CD14-positive monocyte (primary cell): ENCODE data around the gene NR6A1. TPM values are rescaled to one million over a fixed set of nuclear protein-coding genes. Genes with fewer than 3 reads are reported as not detected.

Experiments
- DNase-seq, 3 donors: peaks; one replicate each; pipeline ENCODE4 v3.0.0-alpha.2; 2011 to 2022
- H2AFZ ChIP-seq: 2 replicates; pipeline ENCODE4 v1.6.0; 2012; ENCODE audit warnings: mild to moderate bottlenecking, low read depth, low read length, inconsistent platforms; ENCODE audit not compliant: insufficient read depth, poor library complexity, severe bottlenecking
- H3K27ac ChIP-seq, 2 donors: 1 replicate in 1 of 2; 2 replicates in 1 of 2; pipeline ENCODE4 v1.5.1; 2012 to 2013; ENCODE audit warnings: low read length in 2 of 2, control low read depth in 1 of 2, inconsistent platforms in 1 of 2, low read depth in 1 of 2, mild to moderate bottlenecking in 1 of 2
- H3K27me3 ChIP-seq, 2 donors: one replicate each; pipeline versions ENCODE4 v1.6.0 to v1.6.1; 2011 to 2013; ENCODE audit warnings: low read length in 2 of 2; ENCODE audit not compliant: control insufficient read depth in 2 of 2, insufficient read depth in 2 of 2
- H3K36me3 ChIP-seq, 2 donors: replicated peaks in 1 of 2; 1 replicate in 1 of 2; 2 replicates in 1 of 2; pipeline versions ENCODE4 v1.5.1 to v1.6.1; 2012 to 2013; ENCODE audit warnings: low read length in 2 of 2, control low read depth in 1 of 2, inconsistent platforms in 1 of 2, mild to moderate bottlenecking in 1 of 2; ENCODE audit not compliant: insufficient read depth in 2 of 2, control insufficient read depth in 1 of 2
- H3K4me1 ChIP-seq, 2 donors: 1 replicate in 1 of 2; 2 replicates in 1 of 2; pipeline versions ENCODE4 v1.5.1 to v1.6.1; 2012 to 2013; ENCODE audit warnings: low read length in 2 of 2, control low read depth in 1 of 2, inconsistent platforms in 1 of 2, mild to moderate bottlenecking in 1 of 2, moderate library complexity in 1 of 2; ENCODE audit not compliant: insufficient read depth in 2 of 2, control insufficient read depth in 1 of 2
- H3K4me2 ChIP-seq: replicated peaks from 2 replicates; pipeline ENCODE3; 2012; ENCODE audit warnings: low read length, moderate library complexity, mild to moderate bottlenecking; ENCODE audit not compliant: poor library complexity, severe bottlenecking; ENCODE audit errors: extremely low read depth
- H3K4me3 ChIP-seq, 3 experiments: fragments of 200-600 bp in 1 of 3; sonication (generic) in 1 of 3; replicated peaks in 1 of 3; 1 replicate in 2 of 3; 2 replicates in 1 of 3; pipeline ENCODE4 v1.5.1; 2011 to 2013; ENCODE audit warnings: low read length in 3 of 3, mild to moderate bottlenecking in 3 of 3, control low read depth in 2 of 3, low read depth in 2 of 3, inconsistent platforms in 1 of 3, moderate library complexity in 1 of 3
- H3K79me2 ChIP-seq: 2 replicates; pipeline ENCODE4 v1.6.0; 2012; ENCODE audit warnings: mild to moderate bottlenecking, control low read depth, inconsistent platforms, low read length, moderate library complexity; ENCODE audit not compliant: insufficient read depth
- H3K9ac ChIP-seq: 2 replicates; pipeline ENCODE4 v1.6.0; 2017; ENCODE audit warnings: low read length, mild to moderate bottlenecking; ENCODE audit not compliant: insufficient read depth, poor library complexity, severe bottlenecking
- H3K9me3 ChIP-seq, 2 donors: replicated peaks in 1 of 2; 1 replicate in 1 of 2; 2 replicates in 1 of 2; pipeline versions ENCODE4 v1.5.1 to v1.6.1; 2012 to 2013; ENCODE audit warnings: low read length in 2 of 2, control low read depth in 1 of 2; ENCODE audit not compliant: control insufficient read depth in 1 of 2, insufficient read depth in 1 of 2
- H4K20me1 ChIP-seq: 2 replicates; pipeline ENCODE4 v1.6.0; 2012; ENCODE audit warnings: mild to moderate bottlenecking, low read length, control low read depth, moderate library complexity; ENCODE audit not compliant: insufficient read depth
- H3K27ac Mint-ChIP-seq, 7 donors: one replicate each; pipeline ENCODE4 v1.8.0; 2020; ENCODE audit warnings: mild to moderate bottlenecking in 7 of 7, mixed read lengths in 7 of 7, moderate library complexity in 6 of 7, inconsistent platforms in 2 of 7
- H3K27me3 Mint-ChIP-seq, 3 donors: one replicate each; pipeline ENCODE4 v1.8.0; 2021 to 2022; ENCODE audit warnings: low read depth in 3 of 3, mild to moderate bottlenecking in 3 of 3, mixed read lengths in 3 of 3, moderate library complexity in 3 of 3, inconsistent platforms in 1 of 3
- H3K36me3 Mint-ChIP-seq, 2 donors: one replicate each; pipeline ENCODE4 v1.8.0; 2020; ENCODE audit warnings: mixed read lengths in 2 of 2, inconsistent platforms in 1 of 2, mild to moderate bottlenecking in 1 of 2
- H3K4me1 Mint-ChIP-seq: one replicate; pipeline ENCODE4 v1.8.0; 2020; ENCODE audit warnings: mild to moderate bottlenecking, mixed read lengths
- H3K4me3 Mint-ChIP-seq, 2 donors: one replicate each; pipeline ENCODE4 v1.8.0; 2020; ENCODE audit warnings: mild to moderate bottlenecking in 2 of 2, mixed read lengths in 2 of 2, moderate library complexity in 1 of 2
- H3K9me3 Mint-ChIP-seq, 7 donors: one replicate each; pipeline ENCODE4 v1.8.0; 2020 to 2022; ENCODE audit warnings: mixed read lengths in 7 of 7, mild to moderate bottlenecking in 6 of 7, moderate library complexity in 6 of 7, inconsistent platforms in 2 of 7
- WGBS: methylation state at CpG from one replicate; pipeline ENCODE4 v1.1.5; 2013; ENCODE audit warnings: missing lambda C conversion rate; ENCODE audit not compliant: insufficient coverage; 5-methylcytosine and 5-hydroxymethylcytosine counted together
- intact Hi-C, 2 donors: fragments of 100-400 bp; cut with micrococcal nuclease; formaldehyde crosslinking; loops; one replicate each; pipeline versions ENCODE4 v1.15.0 to v1.15.1; 2023
- polyA plus RNA-seq, 3 donors: library from polyadenylated mRNA; depleted of rRNA in 1 of 3; unstranded in 2 of 3; stranded (reverse) in 1 of 3; fragments of 300-500 nt in 2 of 3; fragments of >200 nt in 1 of 3; fragmentation: Illumina TruSeq in 2 of 3; gene quantifications; 1 replicate in 2 of 3; 2 replicates in 1 of 3; pipeline ENCODE4 v1.2.3, GENCODE V29; 2012 to 2021
- TF ChIP-seq, protein P1 (sequence below): fragments of 200-600 bp; IDR thresholded peaks from one replicate; pipeline ENCODE4 v1.8.0; 2022; ENCODE audit warnings: antibody characterized with exemption, mild to moderate bottlenecking

Gene NR6A1
- polyA plus RNA-seq, 3 donors, result 0.15 to 2.9 (median 0.28) TPM

DNA sequence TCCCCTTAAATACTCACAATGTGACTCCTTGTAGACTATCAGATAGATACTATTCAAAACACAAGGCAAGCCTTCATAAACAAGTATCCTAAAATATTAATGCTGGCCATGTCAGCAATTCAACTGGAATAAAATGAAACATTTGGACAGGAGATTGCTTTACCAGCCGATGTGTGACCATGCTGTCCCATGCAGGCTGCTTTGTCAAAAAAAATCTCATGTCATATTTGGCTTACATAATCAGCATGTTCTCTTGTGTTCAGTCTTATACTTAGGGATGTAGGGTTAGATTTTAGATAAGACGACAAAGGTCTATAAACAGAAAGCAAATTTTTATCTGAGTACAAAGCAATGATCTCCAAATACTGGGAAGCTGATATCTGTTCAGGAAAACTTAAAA, 108.5 kb downstream of the NR6A1 start:
- DNase-seq, result no peak
- Histone ChIP-seq H3K79me2 (peaks cover 30% of the 10 kb centered on the region), H3K36me3 (no peaks in the 10 kb centered on the region), H4K20me1 (no peaks in the 10 kb centered on the region), H3K4me2 (no peak overlapping the region), H3K4me1 (peaks cover 19 to 30% of the 10 kb centered on the region in 2 donors), H3K27ac (no peak overlapping the region), H3K27me3 (no peaks in the 10 kb centered on the region), H3K9me3 (no peaks in the 10 kb centered on the region), H2AFZ (no peak overlapping the region), H3K9ac (no peak overlapping the region), H3K4me3 (no peak overlapping the region)
- no peak overlapping the region for H3K4me3 Mint-ChIP-seq
- intact Hi-C loops, result no loop called here
- no peaks in the 10 kb centered on the region for H3K9me3 Mint-ChIP-seq
- H3K4me1 Mint-ChIP-seq, result peaks cover 40% of the 10 kb centered on the region
- no peaks in the 10 kb centered on the region for H3K36me3 Mint-ChIP-seq
- TF ChIP-seq, protein P1, sequence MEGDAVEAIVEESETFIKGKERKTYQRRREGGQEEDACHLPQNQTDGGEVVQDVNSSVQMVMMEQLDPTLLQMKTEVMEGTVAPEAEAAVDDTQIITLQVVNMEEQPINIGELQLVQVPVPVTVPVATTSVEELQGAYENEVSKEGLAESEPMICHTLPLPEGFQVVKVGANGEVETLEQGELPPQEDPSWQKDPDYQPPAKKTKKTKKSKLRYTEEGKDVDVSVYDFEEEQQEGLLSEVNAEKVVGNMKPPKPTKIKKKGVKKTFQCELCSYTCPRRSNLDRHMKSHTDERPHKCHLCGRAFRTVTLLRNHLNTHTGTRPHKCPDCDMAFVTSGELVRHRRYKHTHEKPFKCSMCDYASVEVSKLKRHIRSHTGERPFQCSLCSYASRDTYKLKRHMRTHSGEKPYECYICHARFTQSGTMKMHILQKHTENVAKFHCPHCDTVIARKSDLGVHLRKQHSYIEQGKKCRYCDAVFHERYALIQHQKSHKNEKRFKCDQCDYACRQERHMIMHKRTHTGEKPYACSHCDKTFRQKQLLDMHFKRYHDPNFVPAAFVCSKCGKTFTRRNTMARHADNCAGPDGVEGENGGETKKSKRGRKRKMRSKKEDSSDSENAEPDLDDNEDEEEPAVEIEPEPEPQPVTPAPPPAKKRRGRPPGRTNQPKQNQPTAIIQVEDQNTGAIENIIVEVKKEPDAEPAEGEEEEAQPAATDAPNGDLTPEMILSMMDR, result no peak
- WGBS, result 20% methylated on average over 1 of the region's 2 CpGs
- no peak overlapping the region for H3K27ac Mint-ChIP-seq
- no peaks in the 10 kb centered on the region for H3K27me3 Mint-ChIP-seq

DNA sequence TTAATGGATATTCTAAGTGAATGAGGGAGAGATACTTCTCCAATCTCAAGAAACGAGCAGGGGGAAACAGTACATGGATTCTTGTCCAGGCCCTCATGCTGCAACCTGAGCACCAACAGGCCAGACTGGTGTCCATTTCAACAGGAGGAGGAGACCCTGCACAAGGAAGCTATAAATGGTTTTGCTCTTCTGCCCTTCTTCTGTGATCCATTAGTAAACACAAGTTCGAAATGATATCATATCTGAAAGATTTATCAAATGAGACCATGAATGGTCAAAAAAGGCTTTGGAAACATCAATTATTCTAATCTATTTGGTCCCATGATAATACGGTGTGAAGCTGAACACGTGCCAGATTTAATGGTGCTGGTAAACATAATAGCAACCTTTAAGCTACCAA, 109.8 kb downstream of the NR6A1 start:
- Histone ChIP-seq H3K9me3 (no peaks in the 10 kb centered on the region), H4K20me1 (no peaks in the 10 kb centered on the region), H3K9ac (no peak overlapping the region), H3K4me3 (no peak overlapping the region), H3K36me3 (no peaks in the 10 kb centered on the region), H2AFZ (no peak overlapping the region), H3K79me2 (peaks cover 30% of the 10 kb centered on the region), H3K27me3 (no peaks in the 10 kb centered on the region), H3K4me1 (peaks cover 19 to 30% of the 10 kb centered on the region in 2 donors), H3K27ac (no peak overlapping the region), H3K4me2 (no peak overlapping the region)
- Mint-ChIP-seq H3K36me3 (no peaks in the 10 kb centered on the region), H3K27ac (no peak overlapping the region), H3K4me1 (peaks cover 40% of the 10 kb centered on the region), H3K9me3 (no peaks in the 10 kb centered on the region), H3K4me3 (no peak overlapping the region), H3K27me3 (no peaks in the 10 kb centered on the region)
- no peak for DNase-seq
- TF ChIP-seq, protein P1, result no peak
- 100% methylated on average over 2 of the region's 4 CpGs for whole genome bisulfite sequencing
- intact Hi-C loops, result no loop called here
